ENCODE measurements around the gene WDPCP. TPM values are rescaled to one million over a fixed set of nuclear protein-coding genes. Genes with fewer than 3 reads are reported as not detected.
A peak's percentile ranks its signal among the peaks of the same experiment; 100 is the strongest.

Gene WDPCP
- total and polyA plus RNA-seq, 2 of the 13 experiments (the other 11 are each of a cell fraction or from before 2014, with no cell fraction given), result 2.9 to 5.2 TPM

- TF ChIP-seq ZNF318 (CRISPR knock-in tag; IDR thresholded peaks at IDR 0.05) (no peak), ELF4 (CRISPR knock-in tag; IDR thresholded peaks at IDR 0.05; ENCODE audit: borderline replicate concordance) (no peak), ZNF570 (CRISPR knock-in tag; IDR thresholded peaks at IDR 0.05; ENCODE audit: borderline replicate concordance) (no peak), ZNF782 (CRISPR knock-in tag; IDR thresholded peaks at IDR 0.05; ENCODE audit: borderline replicate concordance) (no peak)
Observed at GRCh38 chr2:63257473-63257872, 330.8 kb downstream of the WDPCP start (continued).

DNA sequence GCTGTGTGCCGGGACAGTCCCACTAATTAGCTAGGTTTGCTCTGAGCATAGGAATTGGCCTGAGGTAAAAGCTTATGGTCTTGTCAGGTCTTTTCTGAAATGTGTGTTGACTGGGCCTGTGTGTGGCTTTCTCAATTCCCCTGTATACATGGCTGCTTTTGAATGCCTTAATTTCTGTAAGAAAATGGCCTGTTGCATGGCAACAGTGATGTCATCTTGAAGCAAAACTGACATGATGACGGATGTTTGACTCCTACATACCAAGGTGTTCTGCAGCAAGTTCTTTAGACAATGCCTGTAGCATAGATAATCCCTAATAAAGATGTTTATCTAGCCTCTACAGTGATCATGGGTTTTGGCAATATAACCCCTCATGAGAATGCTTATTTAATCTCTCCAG lies 339.1 kb downstream of the WDPCP start:
- POLR2A ChIA-PET, result no interaction called here
- Histone ChIP-seq H3K9me3 (ENCODE audit: low read length) (no peaks in the 10 kb centered on the region), H3K4me2 (ENCODE audit: low read depth, low read length) (no peak overlapping the region), H2AFZ (ENCODE audit: low read length) (no peak overlapping the region), H3K79me2 (ENCODE audit: insufficient read depth, low read length) (no peaks in the 10 kb centered on the region), H3K27me3 (ENCODE audit: control insufficient read depth in 1 of 2, insufficient read depth in 2 of 2, low read length in 2 of 2) (no peaks in the 10 kb centered on the region), H3K36me3 (replicated peaks in 1 of 2; ENCODE audit: control insufficient read depth in 1 of 2, insufficient read depth in 2 of 2, low read length in 2 of 2) (no peaks in the 10 kb centered on the region), H3K9ac (ENCODE audit: insufficient read depth, low read depth, low read length) (no peak overlapping the region), H3K4me3 (replicated peaks in 1 of 3; ENCODE audit: insufficient read depth in 1 of 3, low read depth in 2 of 3, low read length in 3 of 3) (no peak overlapping the region), H3K27ac (ENCODE audit: extremely low read length, insufficient read depth, low read length) (no peak overlapping the region), H4K20me1 (ENCODE audit: insufficient read depth, low read length) (no peaks in the 10 kb centered on the region), H3K4me1 (ENCODE audit: insufficient read depth, low read length) (no peaks in the 10 kb centered on the region)
- TF ChIP-seq ZNF562 (CRISPR knock-in tag; IDR thresholded peaks at IDR 0.05; ENCODE audit: borderline replicate concordance) (no peak), RBAK (CRISPR knock-in tag; IDR thresholded peaks at IDR 0.05) (no peak), RFX5 (IDR thresholded peaks at IDR 0.05; ENCODE audit: low read depth, low read length) (peak; percentile 75)
- CTCF ChIA-PET (ENCODE audit: low intra/inter-chr PET ratio, low total read pairs), result no interaction called here
- in situ Hi-C loops (cut with HindIII; ENCODE audit: extremely low pct_ligation_motif_present, low pct_unique_long_range_greater_than_20kb) (no loop called here), intact Hi-C loops (cut with micrococcal nuclease; ENCODE audit: unreplicated experiment) (no loop called here)
- ATAC-seq (no peak), FAIRE-seq (no peak), DNase-seq (ENCODE audit: low spot score) (no peak)
- BruUV-seq (replicated peaks), result no TSS peak
- WGBS (ENCODE audit: low lambda C conversion rate), result 92% methylated on average over 2 of the region's 2 CpGs

Measured in HepG2 (cell line).